GM18508 (cell line): ENCODE measurements around the gene EDEM3.

Experiments
- ATAC-seq: cut with Tn5 transposase; IDR thresholded peaks from one replicate; pipeline ENCODE4 v1.9.1; 2021; ENCODE audit warnings: moderate number of reproducible peaks; ENCODE audit not compliant: insufficient read depth, unreplicated experiment

Gene EDEM3

GRCh38 chr1:184745110-184745509 is 9.5 kb downstream of the EDEM3 start:
- no peak for ATAC-seq

GRCh38 chr1:184743062-184743756 is 11.4 kb downstream of the EDEM3 start:
- ATAC-seq: no peak

GRCh38 chr1:184740344-184740743 is 14.3 kb downstream of the EDEM3 start:
- ATAC-seq: no peak

GRCh38 chr1:184739796-184740195 is 14.9 kb downstream of the EDEM3 start:
- no peak for ATAC-seq

GRCh38 chr1:184739070-184739469 is 15.6 kb downstream of the EDEM3 start:
- no peak for ATAC-seq

- no peak for ATAC-seq
These were observed 19.7 kb downstream of the EDEM3 start for GRCh38 chr1:184734980-184735379.

GRCh38 chr1:184724843-184725242 is 29.8 kb downstream of the EDEM3 start:
- no peak for ATAC-seq

GRCh38 chr1:184716158-184716557 is 38.5 kb downstream of the EDEM3 start:
- no peak for ATAC-seq

- ATAC-seq: no peak
These were observed 45.2 kb downstream of the EDEM3 start for GRCh38 chr1:184709418-184709817.

GRCh38 chr1:184708084-184708676 is 46.5 kb downstream of the EDEM3 start:
- ATAC-seq: no peak

GRCh38 chr1:184705271-184705670 is 49.4 kb downstream of the EDEM3 start:
- no peak for ATAC-seq

GRCh38 chr1:184701816-184702215 is 52.8 kb downstream of the EDEM3 start:
- ATAC-seq: no peak

- ATAC-seq: no peak
These were observed 55.7 kb downstream of the EDEM3 start for GRCh38 chr1:184698969-184699368.

- ATAC-seq: no peak
These were observed 56.6 kb downstream of the EDEM3 start for GRCh38 chr1:184698016-184698415.

GRCh38 chr1:184696403-184696802 is 58.3 kb downstream of the EDEM3 start:
- no peak for ATAC-seq

GRCh38 chr1:184695023-184695422 is 59.6 kb downstream of the EDEM3 start:
- no peak for ATAC-seq

- ATAC-seq: no peak
These were observed 61.6 kb downstream of the EDEM3 start for GRCh38 chr1:184693011-184693410.

- ATAC-seq: no peak
These were observed 62.8 kb downstream of the EDEM3 start for GRCh38 chr1:184691719-184692324.

GRCh38 chr1:184686540-184686939 is 68.1 kb downstream of the EDEM3 start:
- ATAC-seq: no peak

GRCh38 chr1:184685116-184685515 is 69.5 kb downstream of the EDEM3 start:
- ATAC-seq: no peak

GRCh38 chr1:184684285-184685074 is 70.2 kb downstream of the EDEM3 start:
- no peak for ATAC-seq
